Cardiac muscle cell (in vitro differentiated cells and primary cell): ENCODE measurements around the gene KMO. TPM values are rescaled to one million over a fixed set of nuclear protein-coding genes. Genes with fewer than 3 reads are reported as not detected.

Experiments
- DNase-seq, 2 donors: peaks; one replicate each; pipeline versions ENCODE4 v3.0.0 to v3.0.0-alpha.2; 2010 to 2017; ENCODE audit warnings: low read depth in 1 of 2, low spot score in 1 of 2
- H3K27ac ChIP-seq: fragments of 200-600 bp; sonication (generic); 2 replicates; pipeline ENCODE4 v1.5.1; 2016
- H3K27me3 ChIP-seq: fragments of 200-600 bp; sonication (generic); 2 replicates; pipeline ENCODE4 v1.6.0; 2016; ENCODE audit warnings: control low read depth
- H3K36me3 ChIP-seq: fragments of 200-600 bp; sonication (generic); 2 replicates; pipeline ENCODE4 v1.5.1; 2016; ENCODE audit warnings: control low read depth
- H3K4me1 ChIP-seq: fragments of 200-600 bp; sonication (generic); 2 replicates; pipeline ENCODE4 v1.8.1; 2017; ENCODE audit warnings: low read depth, mild to moderate bottlenecking, mixed run types
- H3K4me3 ChIP-seq: fragments of 200-600 bp; sonication (generic); 2 replicates; pipeline ENCODE4 v1.5.1; 2016; ENCODE audit warnings: mild to moderate bottlenecking
- H3K9me3 ChIP-seq: fragments of 200-600 bp; sonication (generic); 2 replicates; pipeline ENCODE4 v1.5.1; 2017; ENCODE audit warnings: low read depth, mild to moderate bottlenecking, control low read depth
- polyA plus RNA-seq: library from polyadenylated mRNA; unstranded; fragments of >200 nt; fragmentation: Nextera tagmentation; extraction: Ambion mirVana; gene quantifications from 2 replicates; pipeline ENCODE4 v1.2.1, GENCODE V29; 2016
- total RNA-seq: library from RNA; depleted of rRNA; stranded (reverse); fragments of >200 nt; gene quantifications from 2 replicates; pipeline ENCODE4 v1.2.3, GENCODE V29; 2016
- TF ChIP-seq, protein P1 (sequence below): IDR thresholded peaks from 2 replicates; pipeline ENCODE4 v1.5.1; 2012; ENCODE audit warnings: low read depth, mild to moderate bottlenecking, low read length

KMO gene
- total and polyA plus RNA-seq, 2 experiments from 2014 or later, result not detected

GRCh38 chr1:241518476-241519307 is 13.5 kb upstream of the KMO start:
- Histone ChIP-seq H3K36me3 (peaks cover 8% of the 10 kb centered on the region), H3K9me3 (no peaks in the 10 kb centered on the region), H3K27me3 (peaks cover 17% of the 10 kb centered on the region), H3K4me1 (peaks cover 9% of the 10 kb centered on the region), H3K27ac (peak overlapping the region; percentile 85), H3K4me3 (peak overlapping the region; percentile 81)
- TF ChIP-seq, protein P1, sequence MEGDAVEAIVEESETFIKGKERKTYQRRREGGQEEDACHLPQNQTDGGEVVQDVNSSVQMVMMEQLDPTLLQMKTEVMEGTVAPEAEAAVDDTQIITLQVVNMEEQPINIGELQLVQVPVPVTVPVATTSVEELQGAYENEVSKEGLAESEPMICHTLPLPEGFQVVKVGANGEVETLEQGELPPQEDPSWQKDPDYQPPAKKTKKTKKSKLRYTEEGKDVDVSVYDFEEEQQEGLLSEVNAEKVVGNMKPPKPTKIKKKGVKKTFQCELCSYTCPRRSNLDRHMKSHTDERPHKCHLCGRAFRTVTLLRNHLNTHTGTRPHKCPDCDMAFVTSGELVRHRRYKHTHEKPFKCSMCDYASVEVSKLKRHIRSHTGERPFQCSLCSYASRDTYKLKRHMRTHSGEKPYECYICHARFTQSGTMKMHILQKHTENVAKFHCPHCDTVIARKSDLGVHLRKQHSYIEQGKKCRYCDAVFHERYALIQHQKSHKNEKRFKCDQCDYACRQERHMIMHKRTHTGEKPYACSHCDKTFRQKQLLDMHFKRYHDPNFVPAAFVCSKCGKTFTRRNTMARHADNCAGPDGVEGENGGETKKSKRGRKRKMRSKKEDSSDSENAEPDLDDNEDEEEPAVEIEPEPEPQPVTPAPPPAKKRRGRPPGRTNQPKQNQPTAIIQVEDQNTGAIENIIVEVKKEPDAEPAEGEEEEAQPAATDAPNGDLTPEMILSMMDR, result no peak
- peak; percentile 1 to 28 for DNase-seq

GRCh38 chr1:241519308-241520079 is 12.7 kb upstream of the KMO start, which contains the start of gene FH:
Gene FH, minus strand, starts transcription at chr1:241519755. Its CDS starts 33 bp downstream, at chr1:241519722.
- H3K4me3 ChIP-seq, result peak within 1 kb of the TSS; percentile 81
- peaks cover 8% of the 10 kb centered on the region for H3K36me3 ChIP-seq
- H3K9me3 ChIP-seq, result no peaks in the 10 kb centered on the region
- peaks cover 9% of the 10 kb centered on the region for H3K4me1 ChIP-seq
- peak within 1 kb of the TSS; percentile 85 for H3K27ac ChIP-seq
- TF ChIP-seq, protein P1, result no peak
- H3K27me3 ChIP-seq, result peaks cover 25% of the 10 kb centered on the region
- DNase-seq, result peak; percentile 99

DNA sequence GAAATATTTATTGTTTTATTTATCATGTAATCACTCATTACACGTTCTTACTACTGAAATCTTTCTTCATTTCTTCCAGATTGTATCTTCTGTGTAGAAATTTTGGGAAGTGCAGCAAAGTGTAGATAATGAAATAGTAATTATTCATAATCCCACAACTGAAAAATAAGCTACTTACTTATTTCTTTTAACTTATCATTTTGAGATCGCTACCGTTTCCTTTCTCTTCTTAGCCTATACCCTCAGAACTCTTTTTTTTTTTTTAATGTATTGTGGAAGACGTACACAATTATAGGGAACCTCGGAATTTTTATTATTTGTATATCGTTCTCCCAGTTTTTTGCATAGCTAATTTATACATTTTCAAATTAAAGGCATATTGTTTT is 12.1 kb upstream of the KMO start:
- TF ChIP-seq, protein P1, result no peak

GRCh38 chr1:241521718-241522117 is 10.5 kb upstream of the KMO start:
- no peaks in the 10 kb centered on the region for H3K36me3 ChIP-seq
- no peaks in the 10 kb centered on the region for H3K9me3 ChIP-seq
- TF ChIP-seq, protein P1, result no peak
- H3K27me3 ChIP-seq, result peaks cover 33% of the 10 kb centered on the region
- no peak for DNase-seq
- no peak overlapping the region for H3K4me3 ChIP-seq
- peaks cover 9% of the 10 kb centered on the region for H3K4me1 ChIP-seq
- H3K27ac ChIP-seq, result no peak overlapping the region

More for the DNA sequence above, 12.1 kb upstream of the KMO start:
- Histone ChIP-seq H3K4me3 (peak overlapping the region; percentile 81), H3K9me3 (no peaks in the 10 kb centered on the region), H3K27me3 (peaks cover 30% of the 10 kb centered on the region), H3K27ac (peak overlapping the region; percentile 78), H3K36me3 (peaks cover 8% of the 10 kb centered on the region), H3K4me1 (peaks cover 9% of the 10 kb centered on the region)
- DNase-seq, result no peak

DNA sequence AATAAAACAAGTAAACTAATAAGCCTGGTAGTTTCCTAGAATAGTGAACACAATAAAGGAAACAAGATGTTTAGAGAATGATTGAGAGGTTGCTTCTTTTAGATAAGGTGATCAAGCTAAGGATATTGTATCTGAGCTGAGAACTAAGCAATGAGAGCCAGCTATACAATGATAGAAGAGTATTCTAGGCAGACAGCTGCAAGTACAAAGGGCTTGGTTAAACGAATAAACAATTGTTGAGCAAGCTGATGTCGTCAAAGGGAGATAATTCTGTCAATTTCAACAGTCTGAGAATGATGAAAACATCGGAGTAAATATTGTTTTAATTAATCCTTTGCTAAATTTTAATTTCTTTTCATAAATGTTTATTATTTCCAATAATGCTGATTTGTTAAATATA is 7.2 kb upstream of the KMO start:
- TF ChIP-seq, protein P1, result no peak
- DNase-seq, result no peak
- Histone ChIP-seq H3K27ac (no peak overlapping the region), H3K9me3 (no peaks in the 10 kb centered on the region), H3K4me1 (no peaks in the 10 kb centered on the region), H3K27me3 (peaks cover 33% of the 10 kb centered on the region), H3K36me3 (no peaks in the 10 kb centered on the region), H3K4me3 (no peak overlapping the region)
